HG03060 (cell line): ENCODE results near the gene GHRHR.

ENCODE experiments used
- ATAC-seq: cut with Tn5 transposase; IDR thresholded peaks from one replicate; pipeline ENCODE4 v1.9.1; 2021; ENCODE audit warnings: low read depth, moderate number of reproducible peaks; ENCODE audit not compliant: unreplicated experiment

Gene GHRHR

DNA sequence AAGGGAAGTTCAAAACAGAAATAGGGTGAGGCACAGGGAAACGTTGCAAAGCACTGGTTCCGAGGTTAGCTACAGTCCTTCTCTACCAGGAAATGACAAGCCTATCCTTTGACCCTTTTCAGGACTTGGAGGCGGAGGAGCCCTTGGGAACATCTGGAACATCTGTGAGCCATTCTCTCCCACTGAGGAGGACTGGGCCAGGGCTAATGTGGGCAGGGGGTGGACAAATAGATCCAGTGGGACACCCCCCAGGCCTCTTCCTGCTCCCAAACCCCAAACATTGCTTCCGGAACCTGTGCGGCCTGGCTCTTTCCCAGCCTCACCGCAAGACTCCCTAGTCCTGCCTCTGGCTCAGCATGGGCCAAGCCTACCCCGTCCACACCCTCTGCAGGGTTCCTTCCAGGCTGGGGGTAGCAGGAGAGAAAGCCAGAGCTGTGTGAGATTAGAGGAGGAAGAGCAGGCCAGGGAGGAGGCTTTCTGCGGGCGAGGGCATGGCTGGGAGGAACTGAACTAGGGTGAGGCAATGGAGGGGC, 36.5 kb downstream of the GHRHR start:
- no peak for ATAC-seq

DNA sequence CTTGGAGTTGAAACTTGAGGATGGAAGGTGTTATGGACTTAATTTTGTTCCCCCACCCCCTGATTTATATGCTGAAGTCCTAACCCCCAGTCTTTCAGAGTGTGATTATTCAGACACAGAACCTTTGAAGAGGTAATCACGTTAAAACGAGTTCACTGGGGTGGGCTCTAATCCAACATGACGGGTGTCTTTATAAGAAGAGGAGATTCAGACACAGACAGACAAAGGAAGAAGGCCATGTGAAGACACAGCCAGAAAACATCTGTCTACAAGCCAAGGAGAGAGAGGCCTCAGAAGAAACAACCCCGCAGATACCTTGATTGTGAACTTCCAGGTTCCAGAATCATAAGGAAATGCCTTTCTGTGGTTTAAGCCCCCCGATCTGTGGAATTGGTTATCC, 37.0 kb downstream of the GHRHR start:
- ATAC-seq, result no peak

- no peak for ATAC-seq
These were observed 38.5 kb downstream of the GHRHR start for GRCh38 chr7:31002256-31002655.

DNA sequence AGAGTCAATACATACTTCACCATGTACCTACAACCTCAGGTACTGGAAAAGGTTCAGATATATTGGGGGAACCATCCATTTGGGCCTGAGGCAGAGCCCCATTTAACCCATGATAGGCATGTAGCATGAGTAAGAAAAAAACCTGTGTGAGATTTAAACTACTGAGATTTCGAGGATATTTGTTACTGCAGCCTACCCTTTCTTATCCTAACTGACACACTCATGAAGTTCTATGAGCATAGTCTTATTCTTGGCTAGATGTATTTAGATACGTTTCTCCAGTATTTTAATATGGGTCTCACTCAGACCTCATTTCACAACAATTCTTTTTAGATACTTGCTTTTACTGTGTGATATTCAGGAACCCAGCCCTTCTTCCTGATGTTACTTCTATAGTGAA, 39.3 kb downstream of the GHRHR start:
- ATAC-seq, result no peak

- ATAC-seq, result no peak
These were observed 40.0 kb downstream of the GHRHR start for GRCh38 chr7:31003721-31004120.

DNA sequence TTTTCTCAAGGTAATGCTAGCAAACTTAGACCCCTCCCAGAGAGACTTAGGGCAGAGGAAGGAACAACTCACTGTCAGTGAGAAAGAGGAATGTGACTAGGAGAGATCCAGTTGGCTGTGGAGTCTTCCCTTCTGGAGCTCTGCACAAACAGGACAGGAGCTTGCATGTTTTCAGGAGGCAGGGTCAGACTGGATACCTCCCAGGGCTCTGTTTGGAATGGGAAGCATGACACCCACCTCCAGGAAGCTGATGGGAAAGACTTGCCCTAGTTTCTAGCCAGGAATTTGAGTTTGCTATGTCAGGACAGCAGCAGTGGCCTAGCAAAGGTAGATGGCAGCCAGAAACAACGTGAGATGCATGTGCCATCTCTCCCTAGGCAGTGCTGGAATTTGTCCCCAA, 40.6 kb downstream of the GHRHR start:
- no peak for ATAC-seq

GRCh38 chr7:31006857-31007256, 43.1 kb downstream of the GHRHR start:
- no peak for ATAC-seq

DNA sequence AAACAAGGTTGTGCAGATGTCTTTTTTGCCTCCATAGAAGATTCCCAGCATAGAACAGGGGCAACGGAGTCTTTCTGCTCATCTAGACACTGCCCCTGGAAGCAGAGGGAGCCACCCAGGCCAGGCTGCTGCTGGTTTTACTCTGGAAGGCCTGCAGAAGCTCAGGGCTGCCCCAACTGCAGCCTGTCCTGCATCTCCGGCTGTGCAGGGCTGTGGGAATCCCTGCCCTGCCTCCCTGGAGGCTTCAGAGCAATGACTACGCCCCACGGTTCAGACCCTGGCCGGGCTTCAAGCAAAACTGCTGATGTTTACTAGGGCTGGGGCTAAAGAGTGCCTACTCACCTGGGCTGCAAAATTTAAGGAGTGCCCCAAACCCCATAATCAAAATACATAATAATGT, 43.9 kb downstream of the GHRHR start:
- no peak for ATAC-seq

GRCh38 chr7:31014826-31015225, 51.1 kb downstream of the GHRHR start:
- no peak for ATAC-seq

- no peak for ATAC-seq
These were observed 53.4 kb downstream of the GHRHR start for GRCh38 chr7:31017032-31017675.

DNA sequence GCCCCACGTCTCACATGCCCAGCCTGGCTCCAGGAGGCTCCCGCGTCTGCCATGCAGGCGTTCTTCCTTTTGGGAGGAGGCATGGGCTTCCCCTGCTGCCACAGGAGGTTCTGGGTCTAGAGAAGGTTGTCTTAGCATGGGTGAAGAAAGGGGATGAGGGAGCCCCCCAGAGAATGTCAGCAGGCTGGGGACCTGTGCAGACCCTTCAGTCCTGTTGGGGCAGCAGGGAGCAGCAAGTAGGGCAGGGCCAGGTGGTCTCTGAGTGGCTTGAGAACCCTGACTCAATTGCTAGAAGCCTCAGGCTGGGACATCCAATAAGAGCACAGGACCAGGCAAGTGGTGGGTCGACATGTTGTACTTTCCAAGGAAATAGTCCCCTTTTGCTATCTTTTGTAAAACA, 54.0 kb downstream of the GHRHR start:
- ATAC-seq, result no peak

DNA sequence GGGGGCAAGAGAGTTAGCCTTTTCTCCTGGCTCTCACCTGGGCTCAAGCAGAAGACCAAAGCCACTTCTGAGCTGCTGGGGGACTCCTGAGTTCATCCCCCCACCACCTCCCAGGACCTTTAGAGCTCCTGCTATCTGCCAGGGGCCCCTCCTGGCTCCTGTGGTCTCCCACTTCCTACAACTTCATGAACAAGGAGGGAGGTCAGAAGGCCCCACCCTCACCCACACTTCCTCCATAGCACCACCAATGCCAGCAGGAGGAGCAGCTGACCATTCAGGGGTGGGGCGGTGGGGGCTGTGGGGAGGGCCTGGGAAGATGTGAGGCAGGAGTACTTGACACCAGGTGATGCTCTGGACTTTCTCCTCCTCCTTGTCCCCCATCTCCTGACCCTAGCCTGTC, 55.8 kb downstream of the GHRHR start:
- ATAC-seq, result no peak

DNA sequence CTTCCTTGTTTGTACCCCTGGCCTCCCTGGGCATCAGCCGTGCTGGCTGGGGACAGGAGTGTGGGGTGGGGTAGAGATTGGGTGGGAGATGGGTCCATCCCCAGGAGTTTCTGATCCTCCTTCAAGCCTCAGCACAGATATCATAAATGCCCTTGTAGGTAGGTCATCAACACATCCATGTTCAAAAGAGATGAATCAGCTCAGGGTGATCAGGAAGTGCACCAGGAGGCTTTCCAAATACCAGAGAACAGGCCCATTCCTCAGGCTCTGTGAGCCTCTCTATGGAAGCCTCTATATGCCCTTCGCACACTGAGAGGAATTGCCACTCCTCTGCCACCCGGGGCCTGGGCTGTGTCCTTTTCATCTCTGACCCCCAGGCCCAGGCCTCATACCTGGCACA, 56.4 kb downstream of the GHRHR start:
- no peak for ATAC-seq

- no peak for ATAC-seq
These were observed 56.9 kb downstream of the GHRHR start for GRCh38 chr7:31020652-31021051.

DNA sequence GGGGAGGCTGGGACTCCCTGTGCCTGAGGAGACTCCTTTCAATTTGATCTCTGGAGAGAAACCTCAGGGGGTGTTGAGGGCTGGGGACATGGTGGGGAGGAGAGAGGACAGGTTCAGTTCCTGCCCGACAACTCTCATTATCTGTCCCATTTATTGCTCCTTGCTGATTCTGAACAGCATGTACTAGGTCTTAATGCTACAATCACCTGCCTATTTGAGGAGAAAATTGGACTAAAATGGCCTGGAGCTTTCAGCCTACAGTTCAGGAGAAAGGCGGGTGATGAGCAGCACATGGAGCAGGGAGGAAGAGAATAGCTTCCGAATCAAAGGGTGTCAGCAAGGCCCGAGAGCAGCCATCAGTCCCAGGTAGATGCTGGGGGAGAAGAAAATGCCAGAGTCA, 58.4 kb downstream of the GHRHR start:
- no peak for ATAC-seq

DNA sequence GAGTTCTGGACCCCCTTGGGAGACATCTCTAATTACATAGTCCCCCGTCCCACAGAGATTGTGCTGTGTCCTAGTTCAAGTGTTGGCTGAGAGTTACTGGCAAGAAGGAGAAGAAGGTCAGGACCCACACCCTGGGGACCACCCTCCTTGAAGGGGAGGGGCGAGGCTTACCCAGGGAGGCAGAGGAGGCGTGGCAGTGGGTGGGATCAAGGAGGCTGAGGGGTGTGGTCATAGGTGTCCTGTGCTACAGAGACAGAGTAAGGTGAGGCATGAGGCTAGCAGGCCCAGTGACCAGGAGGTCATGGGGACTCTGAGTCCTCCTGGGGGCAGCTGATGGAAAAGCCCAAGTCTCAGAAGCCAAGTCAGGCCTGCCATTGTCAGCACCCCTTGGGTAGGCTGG, 59.0 kb downstream of the GHRHR start:
- no peak for ATAC-seq

DNA sequence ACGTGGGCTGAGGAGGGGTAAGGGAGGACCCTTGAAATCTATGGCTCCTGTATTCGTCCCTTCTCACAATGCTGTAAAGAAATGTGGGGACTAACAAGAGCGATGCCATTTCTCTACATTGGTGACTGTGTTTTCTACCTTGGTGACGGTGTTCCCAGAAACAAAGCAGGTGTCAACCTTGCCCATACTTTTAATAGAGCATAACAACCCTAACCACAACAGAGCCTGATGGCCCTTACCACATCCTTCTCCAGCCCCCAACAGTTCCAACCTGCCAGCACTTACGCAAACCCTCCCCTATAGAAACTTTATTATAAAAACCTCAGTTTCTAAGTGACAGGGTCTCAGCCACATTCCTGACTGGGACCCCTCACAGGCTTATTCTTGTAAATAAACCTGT, 60.1 kb downstream of the GHRHR start:
- peak; percentile 39 for ATAC-seq

GRCh38 chr7:31027161-31027965, 63.6 kb downstream of the GHRHR start:
- no peak for ATAC-seq

- ATAC-seq, result no peak
These were observed 64.3 kb downstream of the GHRHR start for GRCh38 chr7:31028006-31028405.

GRCh38 chr7:31028417-31028992, 64.8 kb downstream of the GHRHR start:
- no peak for ATAC-seq
